Activated CD4-positive, alpha-beta T cell treated with anti-CD3 and anti-CD28 coated beads, Interleukin-2, Interleukin-4, amounts not matched to agents 100 ng/mL and 50 ng/mL, durations not matched to agents 16 hours and 8 hours (primary cell): Measurements from ENCODE around the gene BORCS8.

Experiments used
- DNase-seq: peaks from one replicate; pipeline ENCODE4 v3.0.0-alpha.2; 2020; ENCODE audit warnings: low spot score

The BORCS8 gene

GRCh38 chr19:19213426-19214158, 21.6 kb upstream of the BORCS8 start:
- DNase-seq: no peak

DNA sequence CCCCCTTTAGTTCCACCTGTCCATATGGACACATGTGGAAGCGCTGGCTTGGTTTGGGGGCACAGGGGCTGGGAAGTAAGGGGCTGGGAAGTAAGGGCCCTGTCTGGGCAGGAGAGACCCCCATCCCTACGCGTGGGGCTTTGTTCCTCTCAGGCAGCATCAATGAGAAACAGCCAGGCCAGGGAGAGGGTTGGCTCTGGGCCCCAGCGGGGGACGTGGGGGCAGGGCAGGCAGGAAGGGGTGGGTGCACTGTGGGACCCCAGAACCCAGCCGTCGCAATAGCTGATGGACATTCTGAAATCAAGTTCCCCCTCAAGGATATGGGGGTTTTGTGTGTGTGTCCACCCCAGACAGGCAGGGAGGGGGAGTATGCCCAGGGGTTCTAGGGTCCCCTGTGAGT, 21.0 kb upstream of the BORCS8 start:
- DNase-seq: no peak

GRCh38 chr19:19211499-19212420, 19.8 kb upstream of the BORCS8 start, which contains the start of gene NCAN:
NCAN (plus strand) TSS chr19:19211958; CDS start chr19:19216954, 4,996 bp downstream.
- no peak for DNase-seq

GRCh38 chr19:19209372-19209771, 17.4 kb upstream of the BORCS8 start:
- DNase-seq: no peak

DNA sequence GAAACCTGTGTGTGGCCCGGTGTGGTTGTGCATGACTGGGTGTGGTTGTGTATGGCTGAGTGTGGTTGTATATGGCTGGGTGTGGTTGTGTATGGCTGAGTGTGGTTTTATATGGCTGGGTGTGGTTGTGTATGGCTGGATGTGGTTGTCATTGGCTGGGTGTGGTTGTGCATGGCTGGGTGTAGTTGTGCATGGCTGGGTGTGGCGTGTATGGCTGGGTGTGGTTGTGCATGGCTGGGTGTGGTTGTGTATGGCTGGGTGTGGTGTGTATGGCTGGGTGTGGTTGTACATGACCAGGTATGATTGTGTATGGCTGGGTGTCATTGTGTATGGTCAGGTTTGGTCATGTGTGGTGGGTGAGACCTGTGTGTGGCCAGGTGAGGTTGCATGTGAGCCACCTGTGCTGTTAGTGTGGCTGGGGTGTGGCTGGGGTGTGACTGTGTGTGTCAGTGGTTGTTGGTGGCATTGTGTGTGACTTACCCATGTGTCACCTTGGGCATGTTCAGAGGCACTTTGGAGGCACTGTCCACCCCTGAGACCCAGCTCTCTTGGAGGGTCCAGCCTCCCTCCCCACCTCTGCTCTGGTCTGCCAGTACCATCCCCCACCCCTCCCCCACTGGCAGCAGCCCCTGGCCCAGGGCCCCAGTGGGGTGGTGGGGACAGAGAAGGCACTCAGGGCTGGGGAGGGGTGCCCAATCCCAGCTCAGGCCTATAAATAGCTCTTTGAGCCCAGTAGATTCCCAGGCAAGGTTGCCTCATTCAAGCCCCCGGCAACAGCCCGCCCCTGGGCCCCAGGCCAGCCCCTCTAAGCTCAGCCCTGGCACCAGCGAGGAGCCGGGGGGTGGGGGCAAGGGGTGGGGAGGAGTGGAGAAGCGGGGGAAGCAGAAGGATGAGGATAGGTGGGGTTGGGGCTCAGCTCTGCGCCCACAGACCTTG, 16.0 kb upstream of the BORCS8 start:
- DNase-seq: no peak

- no peak for DNase-seq
Observed at GRCh38 chr19:19206938-19207337, 15.0 kb upstream of the BORCS8 start.

DNA sequence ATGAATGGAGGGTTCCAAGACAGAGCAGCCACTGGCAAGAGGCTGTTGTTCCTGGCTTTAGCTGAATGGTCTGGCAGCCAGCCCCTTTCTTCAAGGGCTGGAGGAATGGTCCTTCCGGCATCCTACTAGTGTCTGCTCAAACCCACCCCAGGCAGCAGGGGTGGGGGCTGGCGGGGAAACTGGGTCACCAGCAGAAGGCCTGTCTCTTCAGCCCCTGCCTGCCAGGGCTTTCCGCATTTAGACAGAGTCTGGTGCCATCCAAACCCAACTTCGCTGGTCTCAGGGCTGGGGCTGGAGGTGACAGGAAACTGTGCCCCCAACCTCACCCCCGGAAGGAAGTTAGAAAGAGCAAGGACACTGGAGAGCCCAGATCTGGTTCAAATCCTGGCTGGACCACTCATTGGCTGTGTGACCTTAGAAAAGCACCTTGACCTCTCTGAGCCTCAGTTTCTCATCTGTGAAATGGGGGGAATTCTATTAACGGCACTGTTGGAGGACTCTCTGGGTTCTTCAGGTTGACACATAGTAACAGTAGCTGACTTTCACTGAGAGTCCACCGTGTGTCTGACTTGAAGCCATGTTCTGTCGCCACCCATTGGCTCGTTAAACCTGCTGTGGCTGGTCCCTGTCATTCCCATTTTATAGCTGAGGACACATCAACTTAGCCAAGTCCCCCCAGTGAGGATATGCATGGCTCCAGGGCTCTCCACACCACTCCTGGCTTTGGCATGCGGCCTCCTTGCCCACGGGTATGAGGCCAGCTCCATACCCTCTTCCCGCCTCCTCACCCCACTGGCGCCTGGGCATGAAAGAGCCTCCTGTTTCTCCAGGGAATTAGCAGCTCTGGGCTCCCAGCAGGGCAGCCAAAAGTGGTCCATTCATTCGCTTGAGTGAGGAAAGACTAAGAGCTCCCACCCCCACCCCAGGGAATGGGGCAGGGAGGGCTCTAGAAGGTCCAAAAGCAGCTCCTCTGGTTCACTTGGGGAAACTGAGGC, 13.8 kb upstream of the BORCS8 start:
- no peak for DNase-seq

DNA sequence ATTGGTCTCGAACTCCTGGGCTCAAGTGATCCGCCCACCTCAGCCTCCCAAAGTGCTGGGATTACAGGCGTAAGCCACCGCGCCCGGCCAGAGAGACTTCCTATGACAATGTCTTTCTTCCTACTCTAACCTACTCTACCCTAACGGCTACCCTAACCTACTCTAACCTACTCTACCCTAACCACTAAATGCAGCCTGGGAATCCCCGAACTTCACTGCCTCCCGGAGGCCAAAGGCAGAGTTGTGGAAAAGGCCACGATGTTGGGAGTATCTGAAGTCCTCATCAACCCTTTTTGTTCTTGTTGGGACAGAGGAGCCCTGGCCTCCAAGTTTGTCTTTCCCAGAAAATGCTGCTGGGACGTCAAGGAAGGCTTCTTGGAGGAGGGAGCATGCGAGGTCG, 12.2 kb upstream of the BORCS8 start:
- DNase-seq: no peak

DNA sequence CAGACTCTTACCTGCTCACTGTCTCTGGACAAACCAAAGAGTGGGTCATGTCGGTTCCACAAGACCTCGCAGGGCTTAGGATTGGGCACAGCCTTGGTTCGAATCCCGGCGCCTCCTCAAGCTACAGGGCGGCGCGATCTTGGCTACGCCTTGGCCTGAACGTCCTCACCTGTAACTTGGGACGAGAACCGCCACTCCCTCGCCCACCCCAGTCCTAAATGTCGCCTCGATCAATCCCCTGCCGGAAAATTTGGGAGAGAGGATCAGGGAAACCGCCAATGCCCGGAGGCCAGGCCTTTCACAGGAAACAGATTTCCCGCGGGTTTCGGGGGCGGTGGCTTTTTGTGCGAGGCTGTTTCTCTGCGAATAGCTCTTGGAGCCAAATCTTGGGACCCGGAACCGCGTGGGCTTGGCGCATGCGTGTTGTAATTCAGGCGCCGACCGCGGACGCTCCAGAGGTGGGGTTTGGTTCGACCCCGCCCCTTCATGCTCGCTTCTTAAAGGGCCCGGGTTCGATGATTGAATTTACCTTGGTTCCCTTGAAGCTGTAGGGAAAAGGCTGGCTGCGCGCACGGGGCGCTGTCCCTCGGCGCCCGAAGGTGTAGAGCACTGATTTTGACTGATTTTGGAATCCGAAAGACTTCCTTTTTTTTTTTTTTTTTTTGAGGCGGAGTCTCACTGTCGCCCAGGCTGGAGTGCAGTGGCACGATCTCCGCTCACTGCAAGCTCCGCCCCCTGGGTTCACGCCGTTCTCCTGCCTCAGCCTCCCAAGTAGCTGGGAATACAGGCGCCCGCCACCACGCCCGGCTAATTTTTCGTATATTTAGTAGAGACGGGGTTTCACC, 11.3 kb upstream of the BORCS8 start, which contains the start of gene NR2C2AP:
Gene NR2C2AP (minus strand): TSS at position 403 of the 845 bp plus-strand sequence. CDS start 354 bp downstream, at position 49.
- peak; percentile 93 for DNase-seq

DNA sequence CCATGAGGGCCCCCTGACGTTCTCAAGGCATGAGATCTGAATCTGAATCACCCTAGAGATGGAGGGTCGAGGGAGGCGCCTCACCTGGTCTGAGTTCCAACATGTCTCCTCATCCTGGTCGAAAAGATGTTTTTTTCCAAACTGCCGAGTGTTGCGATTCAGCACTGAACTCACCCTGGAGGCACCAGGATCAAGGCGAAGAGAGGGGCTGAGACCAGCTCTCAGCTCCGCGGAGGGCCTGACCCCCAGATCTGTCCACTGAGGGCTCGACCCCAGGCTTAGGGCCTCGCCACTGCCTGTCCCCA, 10.7 kb upstream of the BORCS8 start:
- no peak for DNase-seq

GRCh38 chr19:19201697-19202630, 10.0 kb upstream of the BORCS8 start:
- DNase-seq: no peak

- no peak for DNase-seq
Observed at GRCh38 chr19:19193926-19194325, 2.0 kb upstream of the BORCS8 start.

DNA sequence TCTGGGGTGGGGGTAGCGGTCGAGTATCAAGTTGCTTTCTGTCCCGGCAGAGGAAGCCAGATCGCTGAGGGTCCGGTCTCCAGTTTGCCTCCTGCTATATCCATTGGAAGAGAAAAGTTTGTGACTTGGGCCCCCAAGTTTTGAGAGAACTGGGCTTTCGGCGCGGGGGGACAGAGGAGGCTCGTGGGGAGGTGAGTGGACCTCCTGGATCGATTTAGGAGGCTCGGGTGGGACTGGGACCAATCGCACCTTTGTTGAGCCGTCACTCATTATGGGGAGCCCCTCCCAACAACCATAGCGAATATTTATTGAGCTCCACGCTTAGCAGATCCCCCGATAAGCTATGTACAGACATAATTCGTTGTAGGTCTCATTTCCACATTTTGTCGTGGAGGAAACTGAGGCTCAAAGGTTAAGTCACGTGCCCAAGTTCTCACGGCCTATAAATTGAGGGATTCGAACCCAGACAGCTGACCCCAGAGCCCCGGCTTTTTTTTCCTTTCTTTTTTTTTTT, 1.0 kb upstream of the BORCS8 start:
- no peak for DNase-seq

DNA sequence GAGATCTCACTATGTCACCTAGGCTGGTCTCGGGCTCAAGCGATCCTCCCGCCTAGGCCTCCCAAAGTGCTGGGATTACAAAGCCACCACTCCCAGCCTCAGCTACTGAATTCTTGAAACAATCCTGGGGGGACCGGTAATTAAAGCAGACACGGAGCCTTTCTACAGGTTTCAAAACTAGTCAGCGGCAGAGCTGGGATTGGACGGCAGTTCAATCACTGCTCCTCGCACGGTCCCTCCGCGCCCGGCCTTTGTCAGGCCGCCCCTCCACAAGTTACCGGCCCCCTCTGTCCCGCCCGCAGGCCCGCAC, 229 bp downstream of the BORCS8 start:
- DNase-seq: no peak

DNA sequence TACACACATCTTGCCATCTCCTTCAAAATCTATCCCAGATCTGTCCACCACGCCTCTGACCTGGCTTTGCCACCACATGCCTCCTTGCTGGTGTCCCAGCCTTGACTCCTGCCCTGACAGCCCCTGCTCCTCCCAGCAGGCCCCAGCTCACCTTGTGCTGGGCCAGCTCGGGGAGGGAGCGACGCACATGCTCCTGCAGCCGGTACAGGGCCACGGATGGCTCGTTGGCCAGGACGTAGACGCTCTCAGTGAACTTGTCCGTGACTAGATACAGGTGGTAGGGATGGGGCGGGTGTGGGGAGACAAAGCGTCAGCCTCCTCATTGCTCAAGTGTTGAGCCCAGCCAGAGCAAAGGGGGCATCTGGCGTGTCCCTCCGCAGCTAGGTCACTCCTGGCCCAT, 5.2 kb downstream of the BORCS8 start:
- DNase-seq: no peak

GRCh38 chr19:19185853-19186740, 5.9 kb downstream of the BORCS8 start:
- peak; percentile 66 for DNase-seq

- DNase-seq: no peak
Observed at GRCh38 chr19:19181488-19181998, 10.4 kb downstream of the BORCS8 start.
